ENCODE measurements around the gene ELAVL4.

ELAVL4 gene

GRCh38 chr1:50091068-50091467 lies 17.7 kb upstream of the ELAVL4 start:
- no peak overlapping the region for H3K4me3 ChIP-seq (ENCODE audit: low read length)
- no peak for DNase-seq (ENCODE audit: low read depth)
- TF ChIP-seq CTCF (IDR thresholded peaks at IDR 0.05; ENCODE audit: insufficient read depth, low read depth, low read length, missing control alignments) = no peak

- TF ChIP-seq CTCF (IDR thresholded peaks at IDR 0.05; ENCODE audit: insufficient read depth, low read depth, low read length, missing control alignments) = no peak
- H3K4me3 ChIP-seq (ENCODE audit: low read length) = no peak overlapping the region
- no peak for DNase-seq (ENCODE audit: low read depth)
Measured at GRCh38 chr1:50095716-50096115, 13.0 kb upstream of the ELAVL4 start.

- DNase-seq (ENCODE audit: low read depth) = no peak
- no peak overlapping the region for H3K4me3 ChIP-seq (ENCODE audit: low read length)
- TF ChIP-seq CTCF (IDR thresholded peaks at IDR 0.05; ENCODE audit: insufficient read depth, low read depth, low read length, missing control alignments) = no peak
Measured at GRCh38 chr1:50097021-50097679, 11.6 kb upstream of the ELAVL4 start.

GRCh38 chr1:50097791-50098190 lies 10.9 kb upstream of the ELAVL4 start:
- H3K4me3 ChIP-seq (ENCODE audit: low read length) = no peak overlapping the region
- DNase-seq (ENCODE audit: low read depth) = no peak
- no peak for TF ChIP-seq CTCF (IDR thresholded peaks at IDR 0.05; ENCODE audit: insufficient read depth, low read depth, low read length, missing control alignments)

GRCh38 chr1:50098591-50099021 lies 10.1 kb upstream of the ELAVL4 start:
- no peak for TF ChIP-seq CTCF (IDR thresholded peaks at IDR 0.05; ENCODE audit: insufficient read depth, low read depth, low read length, missing control alignments)
- no peak overlapping the region for H3K4me3 ChIP-seq (ENCODE audit: low read length)
- DNase-seq (ENCODE audit: low read depth) = no peak

- no peak for DNase-seq (ENCODE audit: low read depth)
- no peak for TF ChIP-seq CTCF (IDR thresholded peaks at IDR 0.05; ENCODE audit: insufficient read depth, low read depth, low read length, missing control alignments)
- no peak overlapping the region for H3K4me3 ChIP-seq (ENCODE audit: low read length)
Measured at GRCh38 chr1:50099654-50100053, 9.1 kb upstream of the ELAVL4 start.

GRCh38 chr1:50103615-50104081 lies 5.1 kb upstream of the ELAVL4 start:
- DNase-seq (ENCODE audit: low read depth) = no peak
- H3K4me3 ChIP-seq (ENCODE audit: low read length) = no peak overlapping the region
- no peak for TF ChIP-seq CTCF (IDR thresholded peaks at IDR 0.05; ENCODE audit: insufficient read depth, low read depth, low read length, missing control alignments)

Measured in epithelial cell of esophagus (primary cell).